GM21786 (cell line): Measurements from ENCODE around the gene CD96.
"Not testable (repeated sequence)": the region's sequence is repeated elsewhere in the genome, so short reads cannot be mapped to it uniquely, and the experiment has no call there.

Experiments
- ATAC-seq: cut with Tn5 transposase; IDR thresholded peaks from one replicate; pipeline ENCODE4 v1.9.1; 2021; ENCODE audit not compliant: unreplicated experiment

Gene CD96

DNA sequence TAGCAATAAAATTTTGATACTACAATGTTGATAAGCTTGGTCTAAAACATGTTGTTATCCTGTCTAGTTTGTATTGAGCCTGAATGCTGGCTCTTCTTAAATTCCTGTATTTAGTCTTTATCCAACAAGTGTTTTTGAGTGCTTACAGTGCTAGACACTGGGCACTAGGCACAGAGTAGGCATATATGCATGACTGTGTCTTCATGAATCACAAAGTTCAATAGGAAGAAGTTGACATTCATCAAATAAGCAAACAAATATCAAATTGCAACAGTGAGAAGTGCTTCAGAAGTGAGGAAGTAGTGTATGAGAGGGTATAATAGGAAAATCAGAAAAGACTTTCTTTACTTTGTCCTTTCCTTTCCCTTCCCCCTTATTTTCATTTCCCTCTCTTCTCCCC lies 6.8 kb downstream of the CD96 start:
- ATAC-seq: no peak

DNA sequence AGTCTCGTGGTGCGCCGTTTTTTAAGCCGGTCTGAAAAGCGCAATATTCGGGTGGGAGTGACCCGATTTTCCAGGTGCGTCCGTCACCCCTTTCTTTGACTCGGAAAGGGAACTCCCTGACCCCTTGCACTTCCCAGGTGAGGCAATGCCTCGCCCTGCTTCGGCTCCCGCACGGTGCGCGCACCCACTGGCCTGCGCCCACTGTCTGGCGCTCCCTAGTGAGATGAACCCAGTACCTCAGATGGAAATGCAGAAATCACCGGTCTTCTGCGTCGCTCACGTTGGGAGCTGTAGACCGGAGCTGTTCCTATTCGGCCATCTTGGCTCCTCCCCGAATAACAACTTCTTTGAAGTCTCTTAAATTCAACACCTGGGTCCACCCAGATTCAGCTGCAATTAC lies 19.9 kb downstream of the CD96 start:
- ATAC-seq: not testable (repeated sequence)

DNA sequence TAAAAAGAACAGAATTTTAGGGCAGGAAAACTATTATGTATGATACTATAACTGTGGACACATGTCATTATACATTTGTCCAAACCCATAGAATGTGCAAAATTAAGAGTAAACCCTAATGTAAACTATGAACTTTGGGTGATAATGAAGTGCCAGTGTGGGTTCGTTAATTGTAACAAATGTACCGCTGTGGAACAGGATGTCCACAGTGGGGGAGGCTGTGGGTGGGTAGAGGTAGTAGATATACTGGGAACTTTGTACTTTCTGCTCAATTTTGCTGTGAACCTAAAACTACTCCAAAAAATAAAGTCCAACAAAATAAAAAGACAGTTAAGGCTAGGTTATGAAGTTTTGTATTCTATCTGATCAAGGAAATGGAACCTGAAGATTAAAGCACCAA lies 24.8 kb downstream of the CD96 start:
- ATAC-seq: no peak

DNA sequence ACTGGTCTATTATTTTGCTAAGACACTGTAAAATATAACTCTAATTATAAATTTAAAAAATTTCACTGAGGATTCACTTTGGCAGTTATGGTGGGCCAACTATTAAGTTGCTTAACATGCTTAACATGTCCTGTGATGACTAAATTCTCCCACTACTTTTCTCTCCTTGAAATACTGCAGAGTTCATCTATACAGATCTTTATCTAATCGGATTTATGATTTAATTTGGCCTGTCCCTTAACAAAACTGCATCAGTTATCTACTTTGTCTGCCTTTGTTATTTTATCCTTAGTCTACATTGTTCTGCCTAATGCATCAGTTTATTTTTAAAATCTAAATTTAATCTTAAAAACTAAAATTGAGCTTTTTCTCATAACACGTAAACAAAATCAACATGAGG lies 26.4 kb downstream of the CD96 start:
- no peak for ATAC-seq

DNA sequence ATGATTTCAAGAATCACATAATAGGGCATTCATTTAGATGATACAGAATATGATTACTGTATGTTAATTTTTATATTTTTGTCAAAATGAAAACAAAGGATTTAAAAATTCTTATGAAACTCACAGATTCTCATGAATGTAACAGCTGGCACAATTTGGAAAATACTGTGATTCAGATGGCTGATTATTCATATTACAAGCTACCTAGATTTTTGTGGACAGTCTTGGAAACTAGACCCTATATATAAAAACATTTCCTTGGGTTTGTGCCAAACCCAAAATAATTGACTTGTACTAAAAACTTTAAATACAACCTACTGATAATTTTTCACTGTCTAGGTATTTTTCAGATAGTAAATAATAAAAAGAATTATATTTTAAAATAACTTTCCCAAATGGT lies 26.9 kb downstream of the CD96 start:
- no peak for ATAC-seq

DNA sequence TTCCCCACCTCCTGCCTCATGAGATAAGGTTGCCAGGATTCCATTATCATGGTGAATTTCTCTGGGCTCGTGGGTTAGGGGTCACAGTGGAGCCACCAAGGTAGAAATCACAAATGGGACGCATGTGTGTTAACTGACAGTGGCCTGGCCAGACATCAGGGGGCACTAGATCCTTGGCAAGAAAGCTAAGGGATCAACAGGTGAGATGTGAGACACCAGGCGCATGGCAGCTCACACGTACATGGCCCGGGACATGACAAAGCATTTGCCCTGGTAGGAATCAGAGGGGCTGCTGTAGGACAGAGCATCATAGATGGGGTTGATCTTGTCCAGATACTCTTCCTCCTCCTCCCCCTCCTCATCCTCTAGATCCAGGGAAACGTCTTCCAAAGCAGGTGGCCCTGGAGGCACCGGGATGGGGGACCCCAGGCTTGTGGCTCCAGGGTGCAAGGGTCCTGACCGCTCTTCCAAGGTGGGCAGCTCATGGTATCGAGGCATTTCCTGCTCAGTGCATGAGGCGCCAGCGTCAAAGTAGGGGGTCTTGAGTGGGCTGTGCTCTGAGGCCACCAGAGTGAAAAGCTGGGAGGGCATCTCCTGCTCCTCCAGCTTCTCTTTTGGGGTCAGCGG lies 28.5 kb downstream of the CD96 start:
- no peak for ATAC-seq

DNA sequence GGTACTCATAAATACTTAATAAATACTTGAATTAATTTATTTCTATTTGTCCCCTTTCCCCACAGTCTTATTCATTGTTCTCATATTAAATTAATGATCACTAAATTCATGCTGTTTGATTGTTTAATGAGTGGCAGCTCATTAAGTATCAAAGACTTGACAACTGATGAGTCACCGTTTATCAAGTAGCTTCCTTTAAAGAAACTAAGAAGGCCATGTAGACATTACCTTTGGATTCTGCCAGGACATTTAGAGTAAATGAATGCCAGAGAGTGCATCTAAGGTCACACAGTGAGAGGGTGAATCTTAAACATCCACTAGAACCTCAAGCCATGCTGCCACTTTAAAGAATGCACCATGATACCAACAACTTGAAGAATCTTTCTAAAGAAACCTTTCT lies 29.3 kb downstream of the CD96 start:
- no peak for ATAC-seq

DNA sequence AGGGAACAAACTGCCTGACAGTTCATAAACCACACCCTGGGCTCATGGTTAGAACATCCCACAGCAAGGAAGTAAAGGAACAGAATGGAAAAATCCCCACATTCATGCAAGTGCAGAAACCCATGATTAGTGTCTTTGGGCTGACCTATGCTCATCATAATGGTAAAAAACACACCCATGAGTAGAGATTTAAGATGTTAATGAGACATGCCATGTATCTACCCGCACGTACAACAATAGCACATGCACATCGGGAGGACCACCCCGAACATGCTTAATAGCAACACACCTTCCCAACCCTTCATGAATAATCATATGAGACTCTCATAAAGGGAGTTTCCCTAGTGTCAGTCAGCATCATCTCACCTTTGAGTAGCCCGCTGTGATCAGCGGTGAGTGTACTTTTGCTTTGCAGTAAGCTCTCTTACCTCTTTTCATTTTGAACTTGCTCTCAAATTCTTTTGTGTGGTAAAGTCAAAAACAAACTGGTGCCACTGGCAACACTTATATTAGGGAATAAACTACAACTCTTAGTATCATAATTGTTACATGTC lies 30.0 kb downstream of the CD96 start:
- no peak for ATAC-seq

DNA sequence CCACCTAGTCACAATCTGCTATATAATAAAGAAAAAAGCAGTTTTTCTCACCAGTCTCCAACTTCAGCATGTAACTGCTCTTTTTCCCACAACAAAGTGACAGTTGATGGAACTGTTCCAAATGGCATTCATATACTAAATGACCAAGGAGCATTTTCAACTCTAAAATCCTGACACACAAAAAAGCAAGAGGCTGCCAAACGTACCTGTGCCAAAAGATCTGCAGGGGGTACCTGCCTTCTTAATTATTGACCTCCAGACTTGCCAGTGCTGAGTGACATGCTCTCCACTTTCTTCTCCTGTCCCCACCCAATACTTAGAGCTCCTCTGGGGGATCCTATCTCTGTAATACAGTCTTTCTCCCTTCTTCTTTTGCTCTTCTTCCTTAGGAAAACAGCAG lies 35.1 kb downstream of the CD96 start:
- ATAC-seq: no peak

DNA sequence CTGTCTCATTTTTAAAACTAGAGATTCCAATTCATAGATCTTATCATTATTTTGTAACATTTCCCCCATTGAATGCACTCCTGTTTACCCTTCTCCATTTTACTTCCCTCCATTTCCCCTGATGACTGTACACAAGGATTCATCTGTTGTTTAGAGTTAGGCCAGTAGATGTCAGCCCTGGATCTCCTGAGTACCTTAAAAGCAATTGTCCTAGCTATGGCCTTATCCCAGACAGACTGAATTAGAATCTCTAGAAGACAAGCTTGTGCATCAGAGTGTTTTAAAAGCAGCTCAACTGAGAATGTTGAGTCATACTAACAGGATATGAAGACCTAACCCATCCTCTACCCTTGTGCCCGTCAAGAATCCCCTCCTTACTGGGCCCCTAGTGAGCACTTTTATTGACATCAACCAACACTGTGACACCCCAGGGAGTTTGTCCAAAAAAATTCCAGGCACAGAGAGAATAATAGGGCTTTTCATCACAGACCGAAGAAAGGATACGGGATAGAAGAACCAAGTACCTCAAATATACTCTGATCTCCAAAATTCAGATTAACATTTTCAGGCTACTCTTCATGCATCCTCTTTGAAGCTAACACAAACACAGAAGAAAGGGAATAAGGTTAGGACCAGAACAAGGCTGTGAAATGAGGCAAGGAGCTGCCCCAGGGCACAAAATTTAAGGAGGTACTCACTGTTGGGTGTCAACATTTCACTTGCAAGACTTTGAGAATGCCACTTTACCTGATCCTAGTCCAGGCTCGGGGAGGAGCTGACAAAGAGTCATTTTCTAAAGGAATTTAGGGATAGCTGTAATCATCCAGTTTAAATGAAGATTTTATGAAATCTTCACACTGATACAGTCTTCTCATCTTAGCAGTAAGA lies 36.0 kb downstream of the CD96 start:
- ATAC-seq: peak; percentile 94

DNA sequence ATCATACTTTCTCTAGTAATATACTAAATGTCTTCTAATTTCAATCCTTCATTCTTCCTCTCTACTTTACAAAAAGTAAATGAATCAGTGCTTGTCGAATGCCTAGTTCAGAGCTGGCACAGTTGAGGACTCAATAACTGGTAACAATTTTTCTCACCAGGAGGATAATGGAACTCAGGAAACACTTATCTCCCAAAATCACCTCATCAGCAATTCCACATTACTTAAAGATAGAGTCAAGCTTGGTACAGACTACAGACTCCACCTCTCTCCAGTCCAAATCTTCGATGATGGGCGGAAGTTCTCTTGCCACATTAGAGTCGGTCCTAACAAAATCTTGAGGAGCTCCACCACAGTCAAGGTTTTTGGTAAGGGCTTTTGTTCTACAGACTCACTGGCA lies 36.9 kb downstream of the CD96 start:
- ATAC-seq: no peak

DNA sequence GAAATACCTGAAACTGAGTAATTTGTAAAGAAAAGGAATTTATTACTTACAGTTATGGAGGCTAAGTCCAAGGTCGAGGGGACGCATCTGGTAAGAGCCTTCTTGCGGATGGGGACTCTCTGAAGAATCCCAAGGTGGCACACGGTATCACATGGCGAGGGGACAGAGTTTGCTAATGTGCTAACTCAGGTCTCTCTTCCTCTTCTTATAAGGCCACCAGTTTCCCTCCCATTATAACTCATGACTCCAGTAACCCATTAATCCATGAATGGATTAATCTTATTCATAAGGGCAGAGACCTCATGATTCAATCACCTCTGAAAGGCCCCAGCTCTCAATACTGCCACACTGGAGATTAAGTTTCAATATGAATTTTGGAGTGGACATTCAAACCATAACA lies 37.5 kb downstream of the CD96 start:
- no peak for ATAC-seq

DNA sequence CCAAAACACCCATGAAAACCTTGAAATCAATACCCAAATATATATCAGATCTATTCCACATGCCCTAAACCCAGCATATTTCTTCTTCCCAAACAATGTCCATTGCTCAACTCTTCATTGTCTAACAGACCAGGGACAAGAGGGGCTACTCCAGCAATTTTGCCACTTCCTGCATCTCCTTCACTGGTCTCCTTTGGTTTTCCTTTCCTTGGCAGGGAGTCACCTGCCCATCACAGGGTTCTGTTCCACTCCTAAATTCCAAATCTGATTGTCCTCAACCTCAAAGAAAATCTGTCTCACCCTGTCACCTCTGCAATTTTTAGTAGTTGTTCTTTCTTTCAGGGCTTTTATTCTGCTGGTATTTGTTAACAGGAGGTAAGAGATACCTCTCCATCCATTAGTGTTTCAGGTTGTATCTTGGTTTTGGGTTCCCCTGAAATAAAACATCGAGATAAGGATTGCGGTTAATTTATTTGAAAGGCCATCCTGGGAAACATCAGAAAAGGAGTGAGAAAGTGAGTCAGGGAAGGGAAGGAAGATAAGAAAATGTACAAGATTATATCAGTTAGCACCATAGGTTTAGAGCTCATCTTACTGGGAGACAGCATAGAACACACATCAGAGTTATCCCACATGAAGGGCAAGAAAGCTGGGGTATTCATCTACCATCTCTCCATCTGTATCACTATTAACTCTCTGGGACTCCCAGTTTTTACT lies 39.6 kb downstream of the CD96 start:
- no peak for ATAC-seq

DNA sequence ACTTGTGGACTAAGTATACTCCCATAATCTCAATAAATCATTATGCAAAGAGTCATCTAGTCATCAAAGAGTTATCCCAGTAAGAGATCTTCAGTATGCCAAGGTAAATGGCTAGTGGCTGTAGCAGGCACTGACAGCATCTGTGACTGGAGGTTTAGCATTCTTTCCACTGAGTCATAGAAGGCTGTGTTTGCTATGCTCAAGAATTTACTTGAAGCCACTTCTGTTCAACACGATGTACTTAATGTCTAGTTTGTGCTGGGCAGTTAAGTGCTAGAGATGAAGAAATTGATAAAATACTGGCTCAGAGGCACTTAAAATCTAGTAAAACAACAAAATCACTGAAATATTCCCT lies 40.1 kb downstream of the CD96 start:
- no peak for ATAC-seq

DNA sequence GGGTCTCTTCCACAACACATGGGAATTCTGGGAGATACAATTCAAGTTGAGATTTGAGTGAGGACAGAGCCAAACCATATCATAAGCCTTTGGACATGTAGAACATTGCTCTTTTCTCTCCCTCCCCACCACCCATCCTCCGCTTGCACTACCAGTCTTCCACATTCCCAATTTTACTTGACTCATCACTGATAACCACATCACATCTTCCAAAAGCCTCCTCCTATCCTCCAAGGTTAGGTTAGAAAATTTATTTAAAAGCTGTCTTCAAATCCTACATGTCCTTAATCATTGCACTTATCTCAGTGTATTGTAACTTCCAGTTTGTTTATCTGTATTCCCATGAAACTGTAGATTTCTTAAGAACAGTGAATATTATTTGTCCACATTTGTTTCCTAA lies 42.7 kb downstream of the CD96 start:
- no peak for ATAC-seq

DNA sequence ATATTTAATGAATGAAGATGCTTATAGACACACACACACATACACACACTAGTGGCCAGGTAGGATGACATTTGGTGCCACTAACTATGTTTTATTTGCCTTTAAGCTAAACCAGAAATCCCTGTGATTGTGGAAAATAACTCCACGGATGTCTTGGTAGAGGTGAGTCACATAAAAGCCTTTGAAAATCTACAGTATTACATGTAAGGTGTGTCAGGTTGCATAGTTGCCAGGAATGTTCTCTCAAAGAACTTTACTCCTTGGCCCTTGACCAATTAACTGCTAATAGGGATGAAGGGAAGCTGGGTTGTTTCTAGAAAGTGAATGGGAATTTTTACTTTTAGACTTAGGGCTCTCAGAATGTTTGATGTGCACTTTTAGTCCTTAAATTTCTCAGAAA lies 43.2 kb downstream of the CD96 start:
- ATAC-seq: no peak

DNA sequence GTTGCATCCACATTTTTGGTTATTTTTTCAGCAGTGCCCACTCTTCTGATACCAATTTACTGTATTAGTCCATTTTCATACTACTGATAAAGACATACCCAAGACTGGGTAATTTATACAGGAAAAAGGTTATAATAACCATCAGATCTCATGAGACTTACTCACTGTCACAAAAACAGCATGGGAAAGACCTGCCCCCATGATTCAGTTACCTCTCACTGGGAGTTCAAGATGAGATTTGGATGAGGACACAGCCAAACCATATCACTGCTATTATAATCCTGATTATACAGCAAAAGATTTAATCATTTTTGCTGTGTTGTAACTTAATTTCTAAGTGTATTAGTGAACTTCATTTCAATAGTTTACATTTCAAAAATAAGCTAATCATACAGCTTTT lies 46.5 kb downstream of the CD96 start:
- no peak for ATAC-seq

DNA sequence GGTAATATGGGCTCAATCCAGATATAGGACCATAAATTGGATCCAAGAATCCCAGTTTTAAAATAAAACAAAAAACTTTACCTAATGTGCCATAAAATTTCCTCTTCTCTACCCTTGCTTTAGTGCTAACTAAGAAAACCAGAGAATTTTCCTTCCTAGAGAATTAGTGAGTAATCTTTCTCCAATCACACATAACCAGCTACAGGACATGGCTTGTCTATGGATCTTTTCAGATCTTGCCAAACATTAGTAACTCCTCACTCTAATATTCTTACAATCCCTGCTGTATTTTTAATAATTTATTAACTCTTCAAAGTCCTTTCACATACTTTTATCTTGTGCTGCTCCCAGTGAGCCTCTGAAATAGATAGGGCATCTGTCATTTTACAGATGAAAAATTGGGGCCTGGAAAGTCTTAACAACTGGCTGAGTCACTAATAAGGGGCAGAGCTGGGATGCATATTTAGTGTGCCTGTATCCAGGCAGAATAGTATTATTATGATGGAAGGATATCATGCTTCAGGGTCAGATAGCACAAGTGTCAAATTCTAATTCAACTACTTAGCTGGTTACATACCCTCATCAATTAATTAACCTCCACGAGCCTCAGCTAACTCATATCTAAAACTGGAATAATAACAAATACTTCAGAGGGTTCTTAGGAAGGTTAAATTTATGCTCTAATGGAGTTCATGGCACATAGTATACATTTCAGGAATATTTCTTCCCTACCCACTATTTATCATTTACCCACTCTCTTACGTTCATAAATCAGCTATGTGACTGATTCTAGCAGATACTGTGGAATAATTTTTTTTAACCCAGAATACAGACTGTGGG lies 47.5 kb downstream of the CD96 start:
- ATAC-seq: no peak

DNA sequence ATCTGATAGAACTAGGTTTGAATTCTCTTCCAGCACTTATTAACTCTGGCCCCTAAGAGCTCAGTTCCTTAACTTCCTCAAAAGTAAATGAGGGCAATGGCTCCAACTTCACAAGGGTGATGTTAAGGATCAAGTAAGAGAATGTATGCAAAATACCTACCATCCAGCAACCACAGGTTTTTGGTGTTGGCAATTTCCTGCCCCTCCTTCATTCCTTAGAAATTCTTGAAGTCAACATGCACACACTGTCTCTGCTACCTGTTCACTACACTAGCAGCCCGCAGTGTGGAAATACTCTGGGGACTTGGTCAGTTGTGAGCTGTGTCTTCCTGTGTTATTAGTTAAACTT lies 48.1 kb downstream of the CD96 start:
- ATAC-seq: no peak

DNA sequence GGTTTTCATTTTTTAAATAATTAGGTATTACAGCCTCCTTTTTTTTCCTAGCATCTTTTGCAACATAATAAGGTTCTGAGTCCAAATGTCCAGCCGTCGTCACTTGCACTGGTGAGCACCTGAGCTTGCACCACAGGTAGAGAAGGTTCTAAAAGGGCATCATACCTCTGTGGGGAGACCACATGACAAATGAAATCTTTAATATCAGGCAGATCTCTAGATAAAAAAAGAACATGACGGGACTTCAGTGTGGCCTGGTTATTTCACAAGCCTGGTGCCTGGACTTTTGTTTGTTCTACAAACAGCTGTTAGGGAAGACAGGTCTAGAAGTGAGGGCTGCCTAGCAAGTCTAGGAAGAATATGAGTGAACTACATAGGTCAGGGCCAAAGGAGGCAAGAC lies 49.6 kb downstream of the CD96 start:
- no peak for ATAC-seq

DNA sequence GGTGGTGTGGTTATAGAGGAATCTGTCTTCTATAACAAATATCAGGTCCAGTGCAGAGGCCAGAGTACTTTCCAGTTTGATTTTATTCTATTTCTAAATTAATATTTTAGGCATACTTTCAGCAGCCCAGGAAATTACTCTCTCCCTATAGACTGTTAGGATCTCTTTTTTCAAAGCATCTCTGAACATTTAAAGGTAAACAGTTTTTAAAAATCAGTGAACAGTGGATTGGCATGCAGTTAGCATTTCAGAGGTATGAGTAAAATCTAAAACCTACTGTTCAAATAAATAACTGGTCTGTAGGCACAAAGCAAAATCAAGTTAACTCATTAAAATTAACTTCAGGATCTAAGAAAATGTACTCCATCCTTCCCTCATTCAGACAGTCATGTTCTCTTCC lies 50.1 kb downstream of the CD96 start:
- no peak for ATAC-seq
